IPS DF 4.7 (cell line): Measurements from ENCODE around the gene PPP2R2B.

Experiments
- DNase-seq: peaks from one replicate; pipeline ENCODE4 v3.0.0-alpha.2; 2013; ENCODE audit warnings: low spot score; ENCODE audit errors: extremely low read depth

Gene PPP2R2B

GRCh38 chr5:146878476-146879172, at the start of gene PPP2R2B:
TSS of gene PPP2R2B (minus strand) at chr5:146878757.
- DNase-seq: no peak

DNA sequence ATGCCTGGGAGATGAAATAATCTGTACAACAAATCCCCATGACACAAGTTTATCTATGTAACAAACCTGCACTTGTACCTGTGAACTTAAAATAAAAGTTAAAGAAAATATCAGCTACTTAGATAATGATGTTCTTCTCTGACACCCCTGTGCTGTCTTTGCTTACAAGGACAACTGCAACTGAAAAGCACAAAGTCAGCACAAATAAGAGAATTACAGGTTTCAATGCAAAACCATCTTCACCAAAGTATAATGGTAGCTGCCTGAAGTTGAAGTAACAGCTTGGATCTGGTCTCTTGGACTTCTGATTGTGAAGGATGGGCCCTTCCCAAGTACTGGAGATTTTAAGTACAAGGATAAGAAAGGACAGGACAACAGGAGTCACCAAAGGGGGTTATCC, 45.6 kb upstream of the PPP2R2B start:
- DNase-seq: no peak

DNA sequence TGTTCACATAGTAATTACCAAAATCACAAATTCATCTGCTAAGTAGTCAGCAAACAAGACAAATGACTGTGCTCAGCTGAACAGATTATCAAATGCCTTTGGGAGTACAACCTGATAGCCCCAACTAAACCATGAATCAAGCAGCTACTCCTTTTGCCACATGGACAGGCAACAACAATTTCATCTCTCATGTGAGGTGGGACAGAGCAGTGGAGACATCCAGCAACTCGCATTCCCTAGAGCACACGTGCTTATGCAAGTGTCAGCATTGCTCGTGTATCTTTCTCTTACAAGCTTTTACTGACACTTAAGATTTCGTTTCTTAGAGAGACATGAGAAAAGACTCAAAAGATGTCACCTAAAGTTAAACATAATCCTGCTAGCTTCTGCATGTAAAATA, 42.7 kb upstream of the PPP2R2B start:
- DNase-seq: no peak

- no peak for DNase-seq
These were observed 41.9 kb upstream of the PPP2R2B start for GRCh38 chr5:146920351-146920881.

- peak; percentile 33 for DNase-seq
These were observed 40.7 kb upstream of the PPP2R2B start for GRCh38 chr5:146919304-146919703.

GRCh38 chr5:146917931-146918330, 39.4 kb upstream of the PPP2R2B start:
- no peak for DNase-seq

DNA sequence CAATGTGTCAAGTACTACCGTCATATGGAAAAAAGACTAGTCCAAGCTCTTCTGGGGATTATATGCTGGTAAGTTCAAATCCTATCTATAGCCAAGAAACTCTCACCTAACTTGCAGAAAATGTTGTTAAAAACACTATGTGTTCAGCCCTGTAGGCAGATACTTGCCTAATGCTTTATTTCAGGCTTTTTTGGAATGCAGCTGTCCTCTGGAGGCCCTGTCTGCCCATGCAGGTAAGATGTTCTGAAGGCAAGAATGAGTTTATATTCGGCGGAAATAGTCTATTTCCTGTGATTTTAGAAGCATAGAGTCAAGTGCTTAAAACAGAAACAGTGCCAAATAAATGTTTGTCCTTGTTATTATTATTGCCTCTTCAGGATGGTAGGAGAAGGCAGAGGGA, 34.3 kb upstream of the PPP2R2B start:
- DNase-seq: no peak

GRCh38 chr5:146910239-146910638, 31.7 kb upstream of the PPP2R2B start:
- no peak for DNase-seq

DNA sequence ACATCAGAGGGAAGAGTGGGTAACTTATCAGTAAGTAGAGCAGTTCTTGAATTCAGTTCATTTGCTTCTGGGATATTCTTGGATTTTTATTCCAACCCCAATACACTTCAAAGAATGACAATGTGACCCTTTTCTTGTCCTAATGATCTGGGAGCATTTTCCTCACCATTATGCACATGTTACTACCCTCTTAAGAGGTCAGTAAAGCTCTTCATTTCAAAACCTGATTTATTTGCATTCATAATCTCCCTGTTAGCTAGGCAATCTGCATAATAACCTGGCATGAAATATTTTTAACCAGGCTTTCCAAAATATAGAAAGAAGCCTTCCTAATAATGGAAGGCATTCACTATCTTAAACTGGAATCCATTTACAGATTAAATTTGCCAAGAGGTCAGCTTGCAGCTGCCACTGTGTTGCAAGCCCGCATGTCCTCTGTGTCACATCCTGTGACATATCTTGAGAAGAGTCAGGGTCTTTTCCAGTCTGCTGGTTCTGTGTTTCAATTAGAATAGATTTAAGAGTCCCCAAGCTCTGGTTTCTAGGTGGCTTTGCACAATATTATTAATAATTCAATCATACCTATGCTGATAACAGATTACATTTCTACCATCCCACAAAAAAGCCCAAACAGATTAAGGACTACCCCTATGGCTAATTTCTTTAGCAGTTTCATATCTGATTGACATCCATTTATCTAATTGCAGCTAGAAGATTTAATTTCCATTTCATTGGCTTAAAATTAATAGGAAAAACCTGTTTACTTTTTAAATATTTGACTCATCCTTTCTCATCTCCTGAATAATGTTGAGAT, 30.9 kb upstream of the PPP2R2B start:
- no peak for DNase-seq

DNA sequence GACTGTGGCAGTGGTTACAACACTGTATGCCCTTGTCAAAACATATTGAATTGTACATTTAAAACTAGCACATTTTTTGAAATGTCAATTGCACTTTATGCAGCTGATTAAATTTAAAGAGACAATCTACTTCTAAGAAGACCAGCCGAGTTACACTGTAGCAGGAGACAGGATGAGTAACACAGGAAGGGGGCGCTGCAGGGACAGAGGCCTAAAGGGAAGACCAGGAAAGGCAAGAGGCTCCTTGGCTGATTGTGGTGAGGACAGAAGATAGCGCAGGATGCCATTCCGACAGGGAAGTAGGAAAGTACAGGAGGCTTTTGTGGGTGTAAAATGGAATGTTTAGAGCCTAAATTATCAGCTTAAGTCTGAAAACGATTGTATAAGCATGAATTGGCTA, 28.2 kb upstream of the PPP2R2B start:
- peak; percentile 53 for DNase-seq

GRCh38 chr5:146904890-146905289, 26.3 kb upstream of the PPP2R2B start:
- no peak for DNase-seq

- DNase-seq: no peak
These were observed 25.2 kb upstream of the PPP2R2B start for GRCh38 chr5:146903789-146904188.

GRCh38 chr5:146902471-146902870, 23.9 kb upstream of the PPP2R2B start:
- no peak for DNase-seq

DNA sequence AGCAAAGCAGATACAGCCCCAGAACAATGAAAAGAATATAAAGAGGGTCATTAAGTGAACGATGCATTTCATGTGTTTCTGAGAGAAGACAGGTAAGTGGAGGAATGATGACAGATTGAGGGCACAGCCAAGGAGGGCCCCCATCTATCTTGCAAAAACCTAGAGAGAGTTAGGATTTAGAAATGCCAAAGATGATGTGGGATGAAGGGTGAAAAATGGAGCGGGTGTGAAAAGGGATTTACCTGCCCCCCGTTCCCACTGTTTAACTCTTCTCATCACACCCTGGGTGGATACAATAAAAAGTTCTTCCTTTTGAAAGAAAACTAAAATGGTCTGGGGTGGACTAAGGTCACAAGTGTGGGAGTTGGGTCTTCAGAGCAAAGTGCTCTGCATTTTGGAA, 18.5 kb upstream of the PPP2R2B start:
- no peak for DNase-seq

GRCh38 chr5:146894753-146895521, 16.4 kb upstream of the PPP2R2B start:
- DNase-seq: no peak

- DNase-seq: no peak
These were observed 15.4 kb upstream of the PPP2R2B start for GRCh38 chr5:146893991-146894390.

GRCh38 chr5:146892231-146892630, 13.7 kb upstream of the PPP2R2B start:
- DNase-seq: no peak

DNA sequence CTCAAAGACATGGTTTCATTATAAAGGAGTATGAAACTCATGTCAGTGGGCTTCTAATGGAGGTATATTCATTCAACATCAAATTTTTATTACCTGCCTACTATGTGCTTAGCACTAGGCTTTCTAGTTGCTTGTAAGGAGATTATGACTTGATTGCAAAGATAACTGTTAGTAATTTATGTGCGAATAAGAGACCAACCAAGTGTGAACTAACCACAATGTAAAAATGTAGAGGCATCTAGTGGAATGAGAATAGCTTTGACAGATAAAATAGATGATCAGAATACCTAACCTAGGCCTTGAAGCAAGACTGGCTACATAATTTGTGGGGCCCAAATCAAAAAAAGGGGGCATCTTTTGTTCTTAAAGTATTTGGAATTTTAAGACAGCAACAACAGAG, 13.0 kb upstream of the PPP2R2B start:
- DNase-seq: no peak

DNA sequence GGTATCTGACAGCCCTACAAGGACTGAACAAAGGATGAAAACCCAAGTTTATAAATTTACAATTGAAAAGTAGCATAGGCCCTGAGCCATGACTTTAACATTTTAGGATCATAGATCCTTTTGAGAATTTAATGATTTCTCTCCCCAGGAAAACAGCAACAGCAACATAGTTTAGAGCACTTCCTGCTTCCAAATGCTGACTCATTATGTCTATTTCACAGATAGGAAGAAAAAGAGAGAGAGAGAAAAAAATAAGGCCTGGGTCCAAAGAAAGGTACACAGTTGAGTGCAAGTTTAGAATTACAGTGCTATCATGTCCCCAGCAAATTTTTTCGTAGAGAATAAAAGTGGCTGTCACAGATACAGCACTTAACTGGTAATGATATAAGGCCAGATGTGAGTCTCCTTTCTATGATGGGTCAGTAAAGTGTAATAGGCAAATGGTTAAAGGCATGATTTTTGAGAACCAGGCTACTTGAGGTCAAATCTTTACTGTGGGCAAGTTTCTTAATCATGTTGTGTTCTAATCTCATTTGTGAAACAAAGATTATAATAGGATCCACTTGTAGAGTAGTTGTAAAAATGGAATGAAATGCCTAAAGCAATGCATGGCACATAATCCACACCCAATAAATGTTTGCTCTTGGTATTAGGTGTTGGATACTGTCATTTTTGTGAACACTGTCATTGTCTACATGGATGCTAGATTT, 12.3 kb upstream of the PPP2R2B start:
- no peak for DNase-seq

DNA sequence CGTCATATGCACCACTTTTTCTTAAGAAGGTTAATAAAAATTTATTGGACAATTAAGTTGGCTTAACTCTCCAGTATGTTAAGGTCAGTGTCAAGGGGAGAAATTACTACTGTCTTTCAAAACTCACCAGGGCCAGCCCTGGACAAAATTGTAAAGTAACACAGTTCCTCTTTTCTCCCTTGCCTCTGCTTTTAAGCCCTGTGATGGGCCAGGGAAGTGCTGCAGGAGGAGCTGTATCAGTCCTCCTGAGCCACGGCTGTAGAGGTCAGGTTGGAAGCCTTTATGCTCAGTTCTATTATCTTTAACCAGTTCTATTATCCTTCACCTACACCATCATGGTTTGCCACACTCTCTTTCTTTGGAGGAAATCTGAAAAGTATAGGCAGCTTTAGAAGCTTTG, 11.5 kb upstream of the PPP2R2B start:
- no peak for DNase-seq

- no peak for DNase-seq
These were observed 10.6 kb upstream of the PPP2R2B start for GRCh38 chr5:146889169-146889568.
